GM18498 (cell line): ENCODE results near the gene VTCN1.
"Not testable (repeated sequence)": the region's sequence is repeated elsewhere in the genome, so short reads cannot be mapped to it uniquely, and the experiment has no call there.

Source experiments
- ATAC-seq: cut with Tn5 transposase; IDR thresholded peaks from one replicate; pipeline ENCODE4 v1.9.1; 2021; ENCODE audit warnings: mild to moderate bottlenecking, moderate library complexity; ENCODE audit not compliant: unreplicated experiment

The VTCN1 gene

GRCh38 chr1:117101858-117102257 is 108.9 kb downstream of the VTCN1 start:
- not testable (repeated sequence) for ATAC-seq

GRCh38 chr1:117101334-117101733 is 109.4 kb downstream of the VTCN1 start:
- ATAC-seq: no peak

GRCh38 chr1:117098287-117098890 is 112.3 kb downstream of the VTCN1 start:
- peak; percentile 60 for ATAC-seq

- no peak for ATAC-seq
Measured at GRCh38 chr1:117097443-117097842, 113.3 kb downstream of the VTCN1 start.

GRCh38 chr1:117096951-117097408 is 113.7 kb downstream of the VTCN1 start:
- no peak for ATAC-seq

- ATAC-seq: no peak
Measured at GRCh38 chr1:117094841-117095604, 115.7 kb downstream of the VTCN1 start.

GRCh38 chr1:117093870-117094621 is 116.7 kb downstream of the VTCN1 start:
- ATAC-seq: peak; percentile 81
